HG03159 (cell line): ENCODE measurements around the gene KCNK15.
"Not testable (repeated sequence)": the region's sequence is repeated elsewhere in the genome, so short reads cannot be mapped to it uniquely, and the experiment has no call there.

Experiments
- ATAC-seq: cut with Tn5 transposase; IDR thresholded peaks from one replicate; pipeline ENCODE4 v1.9.1; 2021; ENCODE audit warnings: mild to moderate bottlenecking, moderate library complexity; ENCODE audit not compliant: unreplicated experiment

KCNK15 gene

GRCh38 chr20:44756011-44756688, 10.5 kb downstream of the KCNK15 start:
- ATAC-seq = no peak

- no peak for ATAC-seq
These were observed 11.3 kb downstream of the KCNK15 start for GRCh38 chr20:44756956-44757355.

DNA sequence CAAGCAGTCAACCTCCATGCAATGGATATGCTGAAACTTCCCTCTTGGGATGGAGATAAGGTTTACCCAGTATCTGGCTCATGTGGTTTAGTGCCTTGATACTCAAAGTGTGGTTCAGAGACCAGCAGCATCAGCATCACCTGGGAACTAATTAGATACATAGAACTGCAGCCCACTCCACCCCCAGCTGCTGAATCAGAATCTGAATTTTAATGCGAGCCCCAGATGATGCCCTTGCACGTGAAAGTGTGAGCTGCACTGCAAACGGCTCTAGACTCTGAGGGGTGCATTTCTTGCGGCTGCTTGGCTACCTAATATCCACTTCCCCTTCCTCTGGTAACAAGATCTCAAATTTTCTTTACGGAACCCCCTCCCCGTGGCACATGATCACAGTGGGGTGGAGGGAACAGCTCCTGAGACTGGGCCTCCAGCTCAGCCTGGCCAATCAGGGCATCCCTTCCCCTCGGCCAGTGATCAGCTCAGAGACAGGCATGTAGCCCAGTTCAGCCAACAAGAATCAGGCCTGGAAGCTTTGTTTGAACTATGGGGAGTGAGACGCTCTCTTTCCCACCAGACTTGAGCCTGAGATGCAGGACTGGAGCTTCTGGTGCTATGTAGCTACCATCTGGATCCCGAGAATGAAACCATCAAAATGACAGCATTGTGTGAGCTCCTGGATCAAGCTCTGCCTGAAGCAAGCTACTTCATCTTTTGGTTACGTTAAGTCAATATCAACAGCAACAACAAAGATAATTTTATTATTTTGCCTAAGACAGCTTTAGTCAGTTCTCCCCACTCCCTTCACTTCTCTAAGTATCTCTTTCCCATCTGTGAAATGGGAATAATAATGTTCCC, 12.8 kb downstream of the KCNK15 start:
- no peak for ATAC-seq

GRCh38 chr20:44759595-44759994, 13.9 kb downstream of the KCNK15 start:
- ATAC-seq = no peak

DNA sequence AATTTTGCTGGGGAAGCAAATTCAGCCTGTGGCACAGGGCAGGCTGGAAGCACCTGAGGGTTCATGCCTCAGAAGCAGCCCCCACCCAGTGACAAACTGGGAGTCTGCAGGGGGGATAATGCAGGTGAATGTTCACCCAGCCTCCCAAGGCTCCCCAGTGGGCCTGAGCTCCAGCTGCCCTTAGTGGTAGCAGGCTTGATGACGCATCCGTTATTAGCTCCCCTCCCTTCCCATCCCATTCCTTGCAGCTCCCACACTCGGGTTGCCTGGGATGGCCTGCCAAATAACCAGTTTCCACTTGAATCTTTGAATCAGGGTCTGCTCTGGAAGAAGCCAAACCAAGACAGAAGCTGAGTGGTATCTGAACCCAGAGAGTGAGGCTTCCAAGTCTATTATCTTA, 15.8 kb downstream of the KCNK15 start:
- ATAC-seq = no peak

GRCh38 chr20:44762466-44763140, 16.9 kb downstream of the KCNK15 start:
- ATAC-seq = no peak

DNA sequence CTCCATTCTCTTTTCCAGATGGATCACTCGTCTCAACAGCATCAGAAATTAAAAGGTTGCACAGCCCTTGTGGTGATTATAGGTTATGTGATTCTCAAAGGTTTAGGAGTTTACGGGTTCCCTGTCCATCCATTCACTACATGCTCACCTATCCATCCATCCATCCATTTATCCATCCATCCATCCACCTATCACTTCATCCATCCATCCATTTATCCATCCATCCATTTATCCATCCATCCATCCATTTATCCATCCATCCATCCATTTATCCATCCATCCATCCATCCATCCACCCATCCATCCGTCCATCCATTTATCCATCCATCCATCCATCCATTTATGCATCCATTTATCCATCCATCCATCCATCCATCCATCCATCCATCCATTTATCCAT, 18.1 kb downstream of the KCNK15 start:
- ATAC-seq = not testable (repeated sequence)

- no peak for ATAC-seq
These were observed 19.4 kb downstream of the KCNK15 start for GRCh38 chr20:44765091-44765490.

GRCh38 chr20:44765701-44766347, 20.2 kb downstream of the KCNK15 start:
- ATAC-seq = no peak

- no peak for ATAC-seq
These were observed 22.6 kb downstream of the KCNK15 start for GRCh38 chr20:44768256-44768655.

- no peak for ATAC-seq
These were observed 23.3 kb downstream of the KCNK15 start for GRCh38 chr20:44768854-44769480.

DNA sequence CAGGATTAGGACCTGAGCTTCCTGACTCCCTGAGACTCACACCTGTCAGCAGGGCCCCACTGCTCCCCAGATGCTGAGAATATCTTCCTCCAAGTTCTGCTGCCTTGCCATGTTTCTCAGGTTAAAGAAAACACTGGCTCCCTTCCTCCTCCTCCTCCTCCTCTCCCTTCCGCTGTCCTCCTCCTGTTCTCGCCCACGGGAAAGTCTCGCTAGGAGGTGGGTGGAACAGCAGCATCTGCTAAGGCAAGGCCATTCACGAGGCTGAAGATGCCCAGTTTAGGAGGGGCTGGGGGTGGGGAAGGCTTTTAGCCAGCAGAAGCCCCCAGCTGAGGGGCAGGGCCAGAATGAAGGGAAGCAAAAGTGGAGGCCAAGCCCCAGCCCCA, 23.8 kb downstream of the KCNK15 start:
- no peak for ATAC-seq

- no peak for ATAC-seq
These were observed 25.0 kb downstream of the KCNK15 start for GRCh38 chr20:44770484-44771171.

DNA sequence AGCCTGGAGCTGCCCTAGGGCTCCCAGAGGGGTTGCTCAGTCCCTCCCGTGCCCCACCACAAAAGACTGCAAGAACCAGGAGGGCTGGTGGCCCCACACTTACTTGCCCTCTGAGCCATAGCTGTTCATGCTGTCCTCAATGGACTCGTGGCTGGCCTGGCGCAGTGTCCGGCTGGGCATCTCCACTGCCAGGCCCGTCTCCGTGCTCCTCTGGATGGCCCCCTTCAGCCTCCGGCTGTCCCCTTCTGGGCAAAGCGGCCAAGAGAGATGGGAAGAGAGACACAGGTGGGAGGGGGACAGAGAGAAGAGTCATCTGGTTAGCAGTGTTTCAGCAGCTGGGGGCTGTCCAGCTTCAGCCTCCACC, 25.5 kb downstream of the KCNK15 start:
- no peak for ATAC-seq

GRCh38 chr20:44772636-44773035, 27.0 kb downstream of the KCNK15 start:
- ATAC-seq = no peak

DNA sequence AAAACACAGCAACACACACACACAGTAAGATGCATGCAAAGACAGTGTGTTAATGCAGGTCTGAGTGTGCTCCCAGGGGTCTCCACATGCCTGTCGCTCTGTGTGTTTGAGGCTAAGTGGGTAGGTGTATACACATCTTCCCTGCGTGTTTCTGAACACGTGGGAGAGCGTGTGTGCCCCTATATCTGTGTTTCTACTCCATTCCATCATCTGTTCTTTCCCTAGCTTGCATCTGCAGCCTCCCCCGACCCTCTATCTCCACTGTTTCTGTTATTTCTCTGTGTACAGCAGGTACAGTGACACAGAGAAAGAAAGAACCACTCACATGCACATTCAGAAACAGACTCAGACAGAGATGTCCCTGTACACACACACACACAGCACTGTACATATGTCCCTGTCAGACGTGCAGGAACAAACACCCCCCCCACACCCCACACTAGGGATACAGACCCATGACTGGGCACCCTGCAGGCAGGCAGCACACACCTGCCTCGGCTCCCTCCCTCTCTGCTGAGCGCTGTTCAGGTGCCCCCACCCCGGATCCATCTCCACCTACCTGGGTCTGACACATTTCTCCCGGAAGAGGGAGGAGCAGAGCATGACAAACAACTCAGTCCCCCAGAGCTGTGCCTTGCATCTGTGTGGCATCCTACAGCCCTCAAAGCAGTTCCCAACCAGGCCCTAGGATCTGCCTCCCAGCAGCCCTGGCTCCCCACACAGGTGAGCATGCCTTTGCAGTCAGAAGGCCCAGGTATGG, 27.6 kb downstream of the KCNK15 start:
- no peak for ATAC-seq

GRCh38 chr20:44776980-44777379, 31.3 kb downstream of the KCNK15 start:
- no peak for ATAC-seq

GRCh38 chr20:44780226-44780625, 34.6 kb downstream of the KCNK15 start:
- no peak for ATAC-seq

GRCh38 chr20:44781118-44781517, 35.5 kb downstream of the KCNK15 start:
- ATAC-seq = no peak

DNA sequence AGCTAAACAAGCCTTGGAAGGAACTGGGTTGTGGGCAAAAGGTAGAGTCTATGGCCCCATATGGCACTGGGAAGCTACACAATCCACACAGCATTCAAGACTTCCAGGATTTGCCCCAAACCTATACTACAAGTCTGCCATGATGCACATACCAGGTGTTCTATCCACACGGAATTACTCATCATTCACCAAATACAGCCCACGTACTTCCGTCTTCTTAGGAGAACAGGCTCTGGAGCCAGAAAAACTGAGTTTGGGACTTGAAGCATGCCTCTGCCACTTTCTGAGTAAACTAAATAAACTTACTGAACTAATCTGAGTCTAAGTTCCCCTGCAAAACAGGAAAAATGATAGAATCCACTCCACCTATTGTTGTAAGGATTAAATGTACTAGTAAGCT, 36.1 kb downstream of the KCNK15 start:
- no peak for ATAC-seq
